Stimulated activated CD4-positive, alpha-beta T cell treated with anti-CD3 and anti-CD28 coated beads, Interleukin-1b, Interleukin-23, amount 100 ng/mL, for 24 hours (primary cell): ENCODE data around the gene CCDC34.

Source experiments
- DNase-seq, 4 experiments: peaks; one replicate each; pipeline ENCODE4 v3.0.0-alpha.2; 2020; ENCODE audit warnings: low read depth in 4 of 4, low spot score in 1 of 4

CCDC34 gene

DNA sequence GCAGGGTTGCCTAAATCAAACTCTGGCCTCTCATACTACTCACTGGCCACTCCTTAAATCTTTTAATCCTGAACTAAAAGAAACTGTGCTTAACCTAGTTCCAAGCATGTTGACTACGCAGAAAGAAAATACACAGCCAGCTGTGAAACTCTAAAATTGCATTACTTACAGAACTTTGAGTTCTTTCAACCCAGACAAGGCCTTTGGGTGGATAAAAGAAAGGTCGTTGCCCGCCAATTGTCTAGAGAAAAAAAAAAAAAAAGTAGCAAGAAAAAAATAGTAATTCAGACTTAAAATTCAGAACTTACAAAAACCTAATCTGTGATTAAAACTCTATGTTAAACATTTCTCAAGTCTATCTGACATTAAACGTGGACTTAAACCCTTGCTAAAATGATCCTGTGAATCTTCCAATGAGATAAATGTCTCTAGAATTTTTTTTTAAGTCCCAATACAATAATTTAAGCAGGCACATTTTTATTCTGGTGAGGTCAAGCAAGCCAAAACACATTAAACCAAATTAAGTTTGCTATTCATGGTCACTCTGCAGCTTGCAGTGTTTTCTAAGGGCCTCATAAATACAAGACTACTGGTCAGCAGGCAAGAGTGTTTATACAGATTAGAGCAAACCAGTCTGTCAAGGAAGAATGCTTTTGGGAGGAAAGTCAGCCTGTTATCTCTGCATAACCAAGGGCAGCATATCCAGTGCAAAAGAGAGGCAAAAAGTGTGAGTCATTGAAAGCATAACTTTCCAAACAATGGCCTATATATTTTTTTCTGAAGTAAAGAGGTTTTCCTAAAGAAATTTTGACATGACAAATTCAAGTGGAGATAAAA is 29.5 kb upstream of the CCDC34 start:
- no peak for DNase-seq

DNA sequence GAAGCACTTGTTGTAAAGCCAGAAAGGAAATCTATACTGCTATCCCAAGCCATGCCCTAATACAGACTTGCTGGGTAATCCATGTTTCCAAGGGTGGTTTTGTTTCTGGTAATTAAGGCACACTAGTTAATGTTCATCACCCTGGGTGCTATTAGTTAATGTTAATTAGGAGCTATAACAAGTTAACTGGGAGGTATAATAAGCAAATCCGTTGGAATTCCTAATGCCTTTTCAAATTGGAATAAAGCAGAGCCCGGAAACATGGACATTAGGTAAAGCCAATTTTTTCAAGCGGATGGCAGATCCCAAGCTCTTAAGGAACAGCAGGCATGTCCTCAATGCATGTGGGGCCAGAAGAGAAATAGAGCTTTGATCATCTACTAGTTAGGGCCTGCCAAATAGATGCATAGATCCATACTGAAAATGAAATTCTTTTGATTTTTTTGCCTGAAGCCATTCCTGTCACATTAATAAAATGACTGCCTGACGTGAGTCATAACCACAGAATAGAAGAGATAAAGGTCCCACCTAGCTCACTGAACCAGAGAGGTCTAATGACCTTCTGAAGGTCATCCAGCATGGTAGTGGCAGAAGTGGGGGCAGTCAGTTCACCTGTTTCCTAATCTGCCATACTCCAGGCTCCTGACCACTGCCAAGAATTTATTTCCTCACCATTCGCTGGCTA is 28.5 kb upstream of the CCDC34 start:
- no peak for DNase-seq

DNA sequence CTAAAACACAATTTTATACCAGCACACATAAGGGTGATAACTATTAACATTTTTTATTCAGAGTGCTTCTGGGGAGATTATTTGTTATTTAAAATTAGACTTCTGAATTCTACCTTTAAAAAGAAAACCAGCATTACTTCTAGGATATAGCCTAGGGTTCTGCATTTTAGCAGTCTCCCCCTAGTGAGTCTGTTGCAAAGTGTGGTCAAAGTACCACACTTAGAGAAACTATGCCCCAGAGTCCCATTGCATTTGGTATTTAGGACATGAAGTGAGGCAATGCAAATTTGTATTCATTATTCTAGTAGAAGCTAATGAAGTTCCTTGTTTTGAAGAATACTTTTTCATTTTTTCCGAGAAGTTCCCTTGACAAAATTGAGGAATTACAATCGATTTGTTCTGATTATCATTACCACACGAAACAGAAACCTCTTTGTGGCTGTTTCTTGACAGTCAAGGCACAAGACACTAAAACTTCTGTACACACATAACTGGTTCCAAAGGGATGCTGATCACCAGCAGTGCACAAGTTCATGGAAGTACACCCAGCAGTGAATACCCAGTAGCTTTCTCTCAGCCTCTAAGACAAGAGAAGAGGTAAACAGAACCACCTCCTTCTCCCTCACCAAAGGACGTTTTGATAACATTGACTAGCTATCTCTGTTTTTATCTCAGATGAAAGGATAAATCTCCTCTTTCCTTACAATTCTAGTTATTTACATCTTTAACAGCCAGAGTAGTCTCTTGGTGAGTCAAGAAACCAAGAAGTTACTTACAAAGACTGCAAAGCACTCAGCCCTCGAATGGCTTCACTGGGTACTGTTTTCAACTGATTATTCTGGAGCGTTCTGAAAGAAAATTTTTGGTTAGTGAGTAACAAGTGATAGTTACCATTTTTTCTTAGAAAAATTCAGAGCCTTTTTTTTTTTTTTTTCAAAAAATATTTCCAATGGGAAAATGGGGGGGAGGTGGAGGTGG is 27.6 kb upstream of the CCDC34 start:
- DNase-seq, result no peak

DNA sequence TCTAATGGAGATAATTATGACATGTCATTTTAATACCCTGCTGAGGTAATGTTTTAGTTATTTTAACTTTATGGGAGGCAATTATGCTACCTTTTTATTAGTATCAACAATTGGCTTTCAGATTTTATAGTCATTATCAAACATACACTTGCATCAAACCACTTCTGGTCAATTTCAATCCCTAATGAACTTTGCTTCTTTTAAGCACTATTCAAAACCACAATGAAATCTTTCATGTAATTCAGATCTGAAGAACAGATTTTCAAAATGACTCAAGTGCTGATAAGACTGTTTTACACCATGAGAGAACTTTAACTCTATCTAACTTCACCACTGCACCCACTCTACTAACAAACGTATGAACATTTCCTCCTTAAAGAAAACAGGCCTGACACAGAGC is 25.9 kb upstream of the CCDC34 start:
- no peak for DNase-seq

DNA sequence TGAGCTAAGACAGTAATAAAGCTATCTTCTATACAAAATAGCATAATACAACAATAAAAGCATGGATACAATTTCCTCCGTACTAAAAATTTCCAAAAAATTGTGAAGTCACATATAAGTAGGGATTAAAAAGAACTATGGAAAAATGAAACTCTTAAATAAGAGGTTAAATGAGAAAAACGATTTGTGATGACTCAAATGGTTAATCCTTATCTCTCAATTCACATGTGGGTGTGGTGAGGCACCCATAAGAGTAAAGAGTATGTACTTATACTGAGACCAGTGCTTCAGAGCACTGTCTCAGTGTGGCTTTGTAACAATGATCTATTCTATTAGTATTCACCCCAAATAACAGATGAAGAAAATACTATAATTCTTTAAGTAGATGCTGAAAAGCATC is 25.0 kb upstream of the CCDC34 start:
- DNase-seq, result no peak

DNA sequence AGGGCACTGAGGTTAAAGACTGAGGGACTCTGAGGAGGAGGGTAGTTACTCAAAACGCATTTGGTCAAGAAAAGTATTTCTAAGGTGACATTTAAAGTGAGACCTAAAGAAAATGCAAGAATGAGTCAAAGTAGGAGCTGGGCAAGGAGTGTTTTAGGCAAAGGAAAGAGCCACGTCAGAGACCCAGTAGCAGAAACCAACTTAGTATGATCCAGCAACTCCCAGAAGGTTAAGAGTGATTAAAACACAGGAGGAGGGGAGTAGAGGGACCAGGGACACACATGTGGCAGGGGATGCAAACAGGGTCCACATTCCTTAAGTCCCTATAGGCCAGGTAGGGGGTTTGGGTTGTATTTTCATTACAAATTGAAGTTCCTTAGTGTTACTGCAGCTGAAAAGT is 24.3 kb upstream of the CCDC34 start:
- DNase-seq, result no peak

DNA sequence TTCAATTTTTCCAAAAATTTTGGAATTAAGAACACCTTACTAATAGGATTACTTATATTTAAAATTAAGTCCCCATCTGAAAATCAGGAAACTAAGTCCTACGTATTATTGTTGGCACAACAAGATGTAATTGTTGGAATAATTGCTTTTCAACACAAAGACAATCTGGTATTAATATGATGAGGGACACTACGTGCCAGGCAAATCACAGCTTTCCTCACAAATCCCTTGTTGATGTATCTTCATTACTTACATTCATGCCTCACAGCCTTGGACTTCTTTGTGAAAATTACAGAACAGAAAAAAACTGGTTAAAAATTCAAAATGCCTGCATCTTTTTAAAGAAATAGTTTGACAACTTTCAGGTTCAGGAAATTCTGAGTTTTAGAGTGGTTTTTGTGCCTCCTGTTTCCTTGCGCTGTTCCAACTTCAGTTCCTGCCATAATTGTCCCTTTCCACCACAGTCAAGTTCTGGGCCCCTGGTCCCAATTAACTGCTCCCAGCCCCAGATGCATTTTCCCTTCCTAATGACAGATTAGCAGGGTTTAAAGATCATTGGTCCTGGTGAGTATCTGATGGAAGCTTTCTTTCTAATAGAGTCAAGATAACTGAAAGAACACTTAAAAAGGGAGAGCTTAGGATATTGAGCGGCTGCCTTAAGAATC is 23.3 kb upstream of the CCDC34 start:
- DNase-seq, result no peak

DNA sequence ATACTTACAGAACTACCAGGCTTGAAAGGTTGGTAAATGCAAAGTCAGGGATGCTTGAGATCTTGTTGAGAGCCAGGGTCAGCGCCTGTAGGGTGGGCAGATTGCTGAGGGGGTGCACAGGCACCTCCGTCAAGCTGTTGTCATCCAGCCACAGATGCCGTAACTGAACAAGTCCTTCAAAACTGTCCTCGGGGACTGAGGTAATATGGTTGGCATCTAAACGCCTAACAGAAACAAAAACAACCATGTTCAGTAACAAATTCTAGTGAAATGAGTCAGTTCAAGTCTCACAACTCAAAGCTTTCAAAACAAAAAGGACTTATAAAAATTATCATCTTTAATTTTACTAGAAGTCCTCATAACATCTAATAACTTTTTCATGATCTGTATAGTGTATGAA is 22.2 kb upstream of the CCDC34 start:
- no peak for DNase-seq

DNA sequence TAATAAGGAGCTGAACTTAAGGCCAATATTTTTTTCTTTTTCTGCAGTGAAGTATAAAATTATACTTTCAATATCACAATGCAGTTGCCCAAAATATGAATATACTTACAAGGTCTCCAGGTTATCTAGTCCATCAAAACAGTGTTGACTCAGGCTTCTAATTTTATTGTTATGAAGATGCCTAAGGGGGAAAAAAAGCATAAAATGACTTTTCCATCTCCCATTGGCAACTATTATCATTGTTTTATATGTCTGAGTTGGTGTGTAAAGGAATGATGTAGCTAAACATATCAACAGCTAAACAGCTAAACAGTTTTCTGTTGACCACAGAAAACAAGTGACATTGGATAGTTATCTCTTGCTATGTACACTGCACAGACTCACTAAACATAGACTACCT is 21.2 kb upstream of the CCDC34 start:
- DNase-seq, result no peak

DNA sequence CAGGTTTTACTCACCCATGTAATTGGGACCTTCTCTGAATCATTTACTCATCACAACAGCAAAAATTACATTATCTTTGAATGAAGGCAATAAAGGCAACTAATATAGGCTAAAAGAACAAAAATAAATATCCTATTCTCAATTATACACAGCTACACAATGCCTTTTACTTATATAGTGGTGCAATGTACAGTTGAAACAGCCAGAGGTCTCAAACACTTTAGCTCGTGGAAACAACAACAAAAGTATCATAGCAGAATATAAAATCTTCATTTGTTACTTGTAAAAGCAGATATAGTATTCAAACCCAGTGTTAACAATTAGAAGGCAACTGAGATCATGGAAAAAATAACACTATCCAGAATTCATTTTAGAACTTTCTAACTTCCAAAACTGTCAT is 20.6 kb upstream of the CCDC34 start:
- no peak for DNase-seq

DNA sequence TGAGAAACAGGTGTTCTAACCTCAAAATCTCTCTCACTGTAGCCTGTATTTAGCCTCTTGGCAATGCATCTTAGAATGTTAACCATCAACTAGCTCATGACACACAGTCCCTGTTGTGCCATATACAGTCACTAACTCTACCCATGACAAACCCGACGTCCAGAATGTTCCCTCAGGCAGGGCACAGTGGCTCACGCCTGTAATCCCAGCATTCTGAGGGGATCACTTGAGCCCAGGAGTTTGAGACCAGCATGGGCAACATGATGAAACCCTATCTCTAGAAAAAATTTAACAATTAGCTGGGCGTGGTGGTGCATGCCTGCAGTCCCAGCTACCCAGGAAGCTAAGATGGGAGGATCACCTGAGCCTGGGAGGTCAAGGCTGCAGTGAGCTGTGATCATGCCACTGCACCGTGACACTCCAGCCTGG is 18.2 kb upstream of the CCDC34 start:
- DNase-seq, result no peak

DNA sequence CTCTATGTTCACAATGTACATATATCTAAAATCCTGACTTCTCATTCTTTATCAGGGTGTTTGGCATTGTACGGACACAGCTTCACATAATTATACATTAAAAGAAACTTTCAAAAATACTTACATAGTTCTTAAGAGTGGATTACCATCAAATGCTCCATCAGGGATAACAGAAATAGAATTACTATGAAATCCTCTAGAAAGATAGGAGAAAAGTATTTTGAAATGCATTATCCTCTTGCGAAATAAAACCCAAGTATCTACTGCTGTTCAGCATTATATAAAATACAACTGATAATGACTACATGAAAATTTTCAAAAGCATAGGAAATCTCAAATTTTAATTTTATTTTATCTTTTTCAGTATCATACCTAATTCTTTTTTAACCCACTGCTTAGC is 17.8 kb upstream of the CCDC34 start:
- no peak for DNase-seq

DNA sequence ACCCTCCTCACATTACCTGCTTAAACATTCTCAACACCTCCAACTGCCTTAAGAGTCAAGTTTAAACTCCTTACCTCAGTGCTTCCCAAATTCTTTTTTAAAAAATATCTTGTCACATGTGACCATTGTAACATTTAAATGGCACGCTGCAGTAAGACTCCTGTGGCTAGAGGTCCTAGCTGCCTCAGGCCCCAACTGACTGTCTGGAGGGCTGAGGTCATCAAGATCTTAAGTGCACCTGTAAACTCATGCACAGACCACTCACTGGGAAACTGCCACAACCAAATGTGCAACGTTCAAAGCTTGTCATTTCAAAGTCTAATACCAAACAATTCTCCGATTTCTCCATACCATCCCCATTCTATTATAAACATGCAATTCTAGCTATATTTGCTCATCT is 16.4 kb upstream of the CCDC34 start:
- DNase-seq, result no peak

DNA sequence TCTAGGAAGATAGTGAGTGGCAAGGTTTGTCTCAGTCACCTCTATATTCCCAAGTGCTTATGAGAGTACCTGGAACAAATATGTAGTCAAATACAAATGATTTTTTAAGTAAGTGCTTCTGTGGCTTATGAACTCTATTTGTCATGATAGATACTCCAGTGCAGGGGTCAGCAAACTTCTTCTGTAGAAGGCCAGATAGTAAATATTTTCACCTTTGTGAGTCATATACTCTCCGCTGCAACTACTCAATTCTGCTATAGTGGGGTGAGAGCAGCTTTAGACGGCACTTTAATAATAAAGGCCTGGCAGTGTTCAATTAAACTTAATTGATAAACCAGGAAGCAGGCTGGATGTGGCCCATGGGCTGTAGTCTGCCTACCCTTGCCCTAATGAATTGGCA is 12.4 kb upstream of the CCDC34 start:
- DNase-seq, result no peak

DNA sequence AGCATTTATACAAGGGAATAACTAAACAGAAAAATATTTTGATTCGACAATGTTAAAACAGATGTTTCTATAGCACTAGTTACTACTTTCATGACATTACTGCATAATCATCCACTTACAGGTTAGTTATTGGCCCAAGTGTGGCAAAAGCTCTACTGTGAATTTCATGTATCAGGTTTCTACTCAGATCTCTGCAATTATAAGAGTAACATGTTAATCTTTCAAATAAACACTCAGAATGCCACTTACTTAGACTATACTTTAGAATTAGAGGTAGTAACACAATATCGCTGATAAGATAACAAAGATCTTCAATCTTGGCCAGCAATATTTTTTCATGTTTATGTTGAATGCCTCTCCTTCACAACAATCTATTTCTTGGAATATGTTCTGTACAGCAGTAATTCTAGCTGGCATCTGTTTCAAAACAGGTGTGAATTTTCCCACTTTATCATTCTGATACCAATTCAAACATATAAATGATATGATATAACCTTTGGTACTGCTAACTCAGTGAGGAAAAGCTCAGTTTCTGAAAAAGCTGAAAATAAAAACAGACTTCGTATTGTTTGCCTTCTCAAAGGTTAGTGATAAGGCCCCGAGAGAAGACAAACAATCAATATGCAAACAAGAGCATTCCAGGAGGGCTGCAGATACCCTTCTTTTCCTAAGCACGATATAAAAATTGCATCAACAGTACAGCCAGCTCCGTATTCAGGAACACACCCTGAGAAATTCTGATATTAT is 11.0 kb upstream of the CCDC34 start:
- no peak for DNase-seq

DNA sequence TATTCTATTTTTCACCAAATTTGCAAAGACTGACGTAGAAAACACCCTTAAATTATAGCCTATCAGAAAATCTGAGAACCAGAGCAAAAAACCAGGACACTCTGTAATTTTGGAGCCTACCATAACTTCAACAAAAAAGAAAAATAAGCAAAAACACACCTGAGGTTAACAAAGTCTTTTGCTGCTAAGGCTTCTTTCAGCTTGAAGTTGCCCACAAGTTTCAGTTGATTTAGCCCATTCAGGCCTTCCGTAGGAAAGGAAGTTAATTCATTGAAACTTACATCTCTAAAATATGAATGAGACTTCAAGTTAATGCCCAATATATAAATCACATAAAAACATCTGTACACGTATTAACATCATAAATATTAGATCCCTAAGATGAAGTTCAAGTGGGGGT is 10.4 kb upstream of the CCDC34 start:
- DNase-seq, result no peak

DNA sequence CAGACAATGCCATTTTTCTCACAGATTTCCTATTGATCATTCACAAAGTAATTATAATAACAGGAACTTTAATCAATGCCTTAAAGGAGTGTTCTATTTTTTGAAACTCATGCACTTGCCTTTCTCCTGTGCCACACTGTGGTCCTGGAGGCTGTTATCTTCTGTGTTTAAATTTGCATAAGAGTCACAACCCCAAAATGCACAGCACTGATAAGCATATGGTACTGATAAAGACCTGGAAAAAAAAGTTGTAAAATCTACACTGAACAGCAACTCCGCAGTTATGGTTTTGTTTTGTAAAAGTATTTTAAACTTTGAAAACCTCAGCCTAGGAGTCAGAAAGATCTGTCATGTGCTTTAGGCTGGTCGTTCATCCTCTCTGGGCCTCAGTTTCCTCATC is 9.1 kb upstream of the CCDC34 start:
- DNase-seq, result no peak

DNA sequence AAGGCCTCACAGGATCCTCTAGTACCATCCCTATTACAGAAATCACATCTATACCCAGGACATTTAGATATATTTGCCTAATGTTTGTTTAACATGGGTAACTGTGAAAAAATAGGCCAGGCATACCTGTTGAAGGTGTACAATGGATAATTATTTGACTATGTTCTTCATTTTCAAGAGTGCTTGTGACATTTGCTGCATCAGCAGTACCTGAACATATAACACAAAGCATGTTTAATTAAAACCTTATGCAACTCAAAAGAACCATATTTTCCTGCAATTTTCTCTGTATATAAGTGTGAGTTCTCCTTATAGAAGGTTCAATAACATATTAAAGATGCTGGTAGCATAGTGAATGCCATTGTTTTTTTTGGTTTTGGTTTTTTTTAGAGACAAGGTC is 8.5 kb upstream of the CCDC34 start:
- no peak for DNase-seq

DNA sequence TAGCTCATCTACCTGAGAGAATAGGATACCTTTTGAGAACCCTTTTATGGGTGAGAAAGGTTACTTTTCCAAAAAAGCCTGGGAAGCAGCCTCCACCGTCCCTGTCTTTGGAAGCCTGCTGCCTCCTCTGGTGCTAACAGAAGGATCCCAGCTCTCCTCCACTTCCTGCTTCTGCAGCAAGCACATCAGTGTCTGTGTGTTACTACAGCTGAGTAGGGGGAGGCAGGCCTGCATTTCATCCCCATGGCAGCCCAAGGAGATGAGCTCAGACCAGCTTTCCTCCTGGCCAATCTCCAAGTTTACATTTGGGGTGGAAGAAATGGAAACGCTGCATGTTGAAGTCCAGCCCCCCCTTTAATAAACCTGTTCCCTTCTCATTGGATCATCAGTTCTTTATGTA is 7.4 kb upstream of the CCDC34 start:
- no peak for DNase-seq

DNA sequence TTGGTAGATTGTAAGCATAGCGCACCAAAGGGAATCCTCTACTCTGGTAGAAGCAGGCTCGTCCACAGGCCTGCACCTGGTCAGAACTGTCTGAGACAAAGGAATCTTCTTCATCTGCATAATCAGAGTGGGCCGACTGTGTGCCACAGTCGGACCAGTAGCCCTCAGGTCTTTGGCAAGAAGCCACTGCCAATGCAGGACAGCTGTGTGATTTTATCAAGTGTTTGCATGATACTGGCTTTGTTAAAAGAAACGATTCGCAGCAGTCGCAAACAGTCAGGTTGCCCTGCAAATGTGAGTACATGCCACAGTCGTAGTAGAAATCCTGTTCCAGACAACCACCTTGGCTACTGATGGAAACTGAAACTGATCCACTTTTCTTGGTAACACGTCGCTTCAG is 4.9 kb upstream of the CCDC34 start:
- DNase-seq, result no peak
